HG03354 (cell line): Measurements from ENCODE around the gene MYPN.
A peak's percentile ranks its signal among the peaks of the same experiment; 100 is the strongest.
"Not testable (repeated sequence)": the region's sequence is repeated elsewhere in the genome, so short reads cannot be mapped to it uniquely, and the experiment has no call there.

Experiments used
- ATAC-seq: cut with Tn5 transposase; IDR thresholded peaks from one replicate; pipeline ENCODE4 v1.9.1; 2021; ENCODE audit warnings: mild to moderate bottlenecking; ENCODE audit not compliant: unreplicated experiment, poor library complexity, severe bottlenecking

MYPN gene

GRCh38 chr10:68157522-68157921 is 48.2 kb downstream of the MYPN start:
- not testable (repeated sequence) for ATAC-seq

GRCh38 chr10:68158031-68158430 is 48.7 kb downstream of the MYPN start:
- ATAC-seq = no peak

- peak; percentile 98 for ATAC-seq
These were observed 54.4 kb downstream of the MYPN start for GRCh38 chr10:68163735-68164134.

GRCh38 chr10:68165643-68166042 is 56.4 kb downstream of the MYPN start:
- ATAC-seq = no peak

GRCh38 chr10:68166871-68167585 is 57.7 kb downstream of the MYPN start:
- no peak for ATAC-seq

GRCh38 chr10:68167586-68168189 is 58.4 kb downstream of the MYPN start:
- ATAC-seq = no peak

- peak; percentile 69 for ATAC-seq
These were observed 62.3 kb downstream of the MYPN start for GRCh38 chr10:68171539-68172080.

- peak; percentile 44 for ATAC-seq
These were observed 63.0 kb downstream of the MYPN start for GRCh38 chr10:68172324-68172723.

GRCh38 chr10:68175949-68176348 is 66.7 kb downstream of the MYPN start:
- no peak for ATAC-seq

GRCh38 chr10:68176797-68177196 is 67.5 kb downstream of the MYPN start:
- no peak for ATAC-seq

- no peak for ATAC-seq
These were observed 69.3 kb downstream of the MYPN start for GRCh38 chr10:68178592-68178991.

- ATAC-seq = no peak
These were observed 69.7 kb downstream of the MYPN start for GRCh38 chr10:68179016-68179415.

GRCh38 chr10:68180490-68180889 is 71.2 kb downstream of the MYPN start:
- no peak for ATAC-seq

- no peak for ATAC-seq
These were observed 75.3 kb downstream of the MYPN start for GRCh38 chr10:68184546-68184945.

- ATAC-seq = no peak
These were observed 75.8 kb downstream of the MYPN start for GRCh38 chr10:68185085-68185484.

- ATAC-seq = no peak
These were observed 79.5 kb downstream of the MYPN start for GRCh38 chr10:68188835-68189234.

- ATAC-seq = no peak
These were observed 82.8 kb downstream of the MYPN start for GRCh38 chr10:68192113-68192512.

- no peak for ATAC-seq
These were observed 85.0 kb downstream of the MYPN start for GRCh38 chr10:68194290-68194689.

GRCh38 chr10:68195776-68196175 is 86.5 kb downstream of the MYPN start:
- not testable (repeated sequence) for ATAC-seq

- no peak for ATAC-seq
These were observed 87.4 kb downstream of the MYPN start for GRCh38 chr10:68196701-68197100.

- ATAC-seq = no peak
These were observed 93.7 kb downstream of the MYPN start for GRCh38 chr10:68202960-68203353.
